Measurements from ENCODE around the gene MTX2.

The MTX2 gene

DNA sequence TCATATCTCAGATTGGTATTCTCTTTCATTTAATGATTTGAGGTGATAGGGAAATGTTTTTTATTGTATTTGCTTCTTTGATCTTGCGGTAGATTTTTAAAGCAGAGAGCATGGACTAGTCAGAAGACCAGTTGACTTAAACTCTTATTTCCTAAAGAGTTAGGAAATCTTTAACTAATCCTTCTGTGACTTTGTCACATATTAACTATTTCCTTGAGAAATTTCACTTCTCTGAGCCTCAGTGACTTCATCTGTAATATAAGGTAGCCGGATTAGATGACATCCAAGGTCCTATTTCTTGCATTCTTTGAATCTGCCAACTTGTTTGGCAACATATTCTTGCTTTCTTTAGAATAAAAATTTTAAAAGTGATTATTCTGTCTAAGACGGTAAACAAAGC lies 55.6 kb downstream of the MTX2 start:
- H3K27me3 ChIP-seq (ENCODE audit: control insufficient read depth in 1 of 2, insufficient read depth in 2 of 2, low read length in 2 of 2): no peaks in the 10 kb centered on the region
- H3K4me3 ChIP-seq (ENCODE audit: low read length in 2 of 2): no peak overlapping the region
- peaks cover 0 to 4% of the 10 kb centered on the region in 2 donors for H3K36me3 ChIP-seq (ENCODE audit: control insufficient read depth in 2 of 2, insufficient read depth in 2 of 2, low read length in 2 of 2)
- no peak overlapping the region for H3K9ac ChIP-seq (ENCODE audit: low read length in 2 of 2)
- H3K27ac ChIP-seq (ENCODE audit: low read length): no peak overlapping the region
- H3K4me1 ChIP-seq (ENCODE audit: control insufficient read depth, insufficient read depth, low read length): no peaks in the 10 kb centered on the region
- no peaks in the 10 kb centered on the region for H3K9me3 ChIP-seq (ENCODE audit: control insufficient read depth in 2 of 2, low read length in 2 of 2)

DNA sequence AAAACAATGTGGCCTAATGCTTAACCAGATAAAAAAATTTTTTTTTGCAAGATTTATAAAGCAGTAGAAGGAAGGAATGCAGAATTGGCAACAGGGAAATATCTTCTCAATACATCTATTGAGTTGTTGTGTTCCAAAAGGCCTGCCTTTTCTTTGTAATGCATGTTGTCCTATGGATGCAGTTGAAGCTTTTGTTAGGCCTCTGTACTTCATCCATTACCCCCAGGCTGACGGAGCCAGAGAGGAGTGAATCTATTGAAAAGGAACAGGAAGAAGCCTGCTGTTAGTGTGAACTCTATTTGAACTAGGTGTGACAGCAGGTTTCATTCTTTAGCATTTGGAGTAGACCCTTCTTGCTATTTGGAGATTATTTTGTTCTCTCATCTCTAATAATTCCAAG lies 56.5 kb downstream of the MTX2 start:
- H3K9ac ChIP-seq (ENCODE audit: low read length in 2 of 2): no peak overlapping the region
- no peaks in the 10 kb centered on the region for H3K27me3 ChIP-seq (ENCODE audit: control insufficient read depth in 1 of 2, insufficient read depth in 2 of 2, low read length in 2 of 2)
- no peaks in the 10 kb centered on the region for H3K9me3 ChIP-seq (ENCODE audit: control insufficient read depth in 2 of 2, low read length in 2 of 2)
- no peaks in the 10 kb centered on the region for H3K4me1 ChIP-seq (ENCODE audit: control insufficient read depth, insufficient read depth, low read length)
- H3K27ac ChIP-seq (ENCODE audit: low read length): no peak overlapping the region
- no peak overlapping the region for H3K4me3 ChIP-seq (ENCODE audit: low read length in 2 of 2)
- H3K36me3 ChIP-seq (ENCODE audit: control insufficient read depth in 2 of 2, insufficient read depth in 2 of 2, low read length in 2 of 2): peaks cover 0 to 7% of the 10 kb centered on the region in 2 donors

DNA sequence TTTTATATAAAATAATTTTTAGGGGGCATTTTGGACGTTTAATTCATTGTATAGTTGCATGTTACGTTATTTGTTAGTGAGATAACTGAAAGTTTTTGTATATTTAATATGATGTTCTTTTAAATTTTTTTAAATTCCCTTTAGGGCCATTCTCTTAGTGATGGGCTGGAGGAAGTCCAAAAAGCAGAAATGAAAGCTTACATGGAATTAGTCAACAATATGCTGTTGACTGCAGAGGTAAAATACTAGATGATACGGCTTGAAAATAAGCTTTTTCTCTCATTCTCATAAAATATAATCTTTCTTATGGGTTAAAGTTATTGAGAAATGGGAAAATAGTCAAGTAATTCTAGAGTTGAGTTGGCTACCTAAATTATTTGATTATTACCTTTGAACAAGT lies 58.9 kb downstream of the MTX2 start:
- Histone ChIP-seq H3K4me1 (ENCODE audit: control insufficient read depth, insufficient read depth, low read length) (no peaks in the 10 kb centered on the region), H3K9ac (ENCODE audit: low read length in 2 of 2) (no peak overlapping the region), H3K27ac (ENCODE audit: low read length) (no peak overlapping the region), H3K27me3 (ENCODE audit: control insufficient read depth in 1 of 2, insufficient read depth in 2 of 2, low read length in 2 of 2) (no peaks in the 10 kb centered on the region), H3K9me3 (ENCODE audit: control insufficient read depth in 2 of 2, low read length in 2 of 2) (no peaks in the 10 kb centered on the region), H3K36me3 (ENCODE audit: control insufficient read depth in 2 of 2, insufficient read depth in 2 of 2, low read length in 2 of 2) (peaks cover 0 to 7% of the 10 kb centered on the region in 2 donors), H3K4me3 (ENCODE audit: low read length in 2 of 2) (no peak overlapping the region)

DNA sequence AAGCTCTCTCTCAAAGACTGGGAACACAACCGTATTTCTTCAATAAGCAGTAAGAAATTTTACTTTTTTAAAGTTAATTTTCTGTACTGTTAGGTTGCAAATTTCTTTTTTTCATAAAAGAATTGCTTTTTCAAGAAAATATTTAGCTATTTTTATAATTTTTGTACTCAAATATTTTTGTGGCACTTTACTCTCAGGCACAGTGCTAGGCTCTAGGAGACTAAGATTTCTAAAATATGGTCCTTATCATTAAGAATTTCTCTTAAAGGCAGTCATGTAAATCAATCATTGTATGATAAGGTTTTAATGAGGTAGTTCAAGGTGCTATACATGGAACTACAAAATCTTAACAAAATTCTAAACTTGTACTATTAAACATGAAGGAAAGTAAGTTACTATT lies 61.4 kb downstream of the MTX2 start:
- no peak overlapping the region for H3K27ac ChIP-seq (ENCODE audit: low read length)
- no peak overlapping the region for H3K9ac ChIP-seq (ENCODE audit: low read length in 2 of 2)
- peaks cover 0 to 7% of the 10 kb centered on the region in 2 donors for H3K36me3 ChIP-seq (ENCODE audit: control insufficient read depth in 2 of 2, insufficient read depth in 2 of 2, low read length in 2 of 2)
- no peaks in the 10 kb centered on the region for H3K27me3 ChIP-seq (ENCODE audit: control insufficient read depth in 1 of 2, insufficient read depth in 2 of 2, low read length in 2 of 2)
- H3K4me3 ChIP-seq (ENCODE audit: low read length in 2 of 2): no peak overlapping the region
- no peaks in the 10 kb centered on the region for H3K4me1 ChIP-seq (ENCODE audit: control insufficient read depth, insufficient read depth, low read length)
- no peaks in the 10 kb centered on the region for H3K9me3 ChIP-seq (ENCODE audit: control insufficient read depth in 2 of 2, low read length in 2 of 2)

DNA sequence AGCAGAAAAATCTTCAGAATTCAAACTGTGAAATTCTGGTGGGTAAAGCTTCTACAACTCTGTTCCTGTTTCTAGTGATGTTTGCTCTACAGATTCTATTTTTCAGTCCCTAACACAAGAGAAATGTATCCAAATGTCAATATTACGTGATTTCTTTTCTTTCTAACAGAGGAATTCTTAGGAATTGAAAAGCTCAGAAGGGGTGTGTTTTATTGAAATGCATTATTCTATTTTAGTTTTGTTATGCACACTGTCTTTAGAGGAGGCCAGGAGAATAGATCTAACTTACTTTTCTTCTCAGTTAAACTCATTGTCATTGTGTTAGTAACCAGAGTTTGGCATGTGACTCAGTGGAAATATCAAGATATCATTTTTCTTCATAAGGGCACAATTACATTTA lies 62.4 kb downstream of the MTX2 start:
- H3K36me3 ChIP-seq (ENCODE audit: control insufficient read depth in 2 of 2, insufficient read depth in 2 of 2, low read length in 2 of 2): peaks cover 0 to 7% of the 10 kb centered on the region in 2 donors
- no peaks in the 10 kb centered on the region for H3K9me3 ChIP-seq (ENCODE audit: control insufficient read depth in 2 of 2, low read length in 2 of 2)
- H3K27me3 ChIP-seq (ENCODE audit: control insufficient read depth in 1 of 2, insufficient read depth in 2 of 2, low read length in 2 of 2): no peaks in the 10 kb centered on the region
- no peaks in the 10 kb centered on the region for H3K4me1 ChIP-seq (ENCODE audit: control insufficient read depth, insufficient read depth, low read length)
- H3K9ac ChIP-seq (ENCODE audit: low read length in 2 of 2): no peak overlapping the region
- no peak overlapping the region for H3K4me3 ChIP-seq (ENCODE audit: low read length in 2 of 2)
- H3K27ac ChIP-seq (ENCODE audit: low read length): no peak overlapping the region

DNA sequence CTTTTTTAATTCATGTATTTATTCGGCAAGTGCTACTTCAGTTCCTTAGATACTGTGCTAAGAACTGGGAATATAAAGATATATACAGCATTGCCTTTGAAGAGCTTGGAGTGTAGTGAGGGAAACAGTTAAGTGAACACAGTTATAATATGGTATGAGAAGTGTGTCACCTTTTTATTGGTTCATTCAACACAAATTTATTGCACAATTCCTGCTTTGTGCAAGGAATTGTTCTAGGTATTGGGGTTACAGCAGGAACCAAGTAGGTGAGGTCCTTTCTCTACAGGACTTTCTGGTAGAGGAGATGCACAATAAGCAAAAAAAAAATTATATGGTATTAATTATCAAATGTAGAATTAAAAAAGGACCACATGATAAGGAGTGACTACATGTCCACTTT lies 65.5 kb downstream of the MTX2 start:
- Histone ChIP-seq H3K36me3 (ENCODE audit: control insufficient read depth in 2 of 2, insufficient read depth in 2 of 2, low read length in 2 of 2) (peaks cover 9 to 10% of the 10 kb centered on the region in 2 donors), H3K27me3 (ENCODE audit: control insufficient read depth in 1 of 2, insufficient read depth in 2 of 2, low read length in 2 of 2) (no peaks in the 10 kb centered on the region), H3K4me3 (ENCODE audit: low read length in 2 of 2) (no peak overlapping the region), H3K27ac (ENCODE audit: low read length) (no peak overlapping the region), H3K4me1 (ENCODE audit: control insufficient read depth, insufficient read depth, low read length) (no peaks in the 10 kb centered on the region), H3K9me3 (ENCODE audit: control insufficient read depth in 2 of 2, low read length in 2 of 2) (no peaks in the 10 kb centered on the region), H3K9ac (ENCODE audit: low read length in 2 of 2) (no peak overlapping the region)

DNA sequence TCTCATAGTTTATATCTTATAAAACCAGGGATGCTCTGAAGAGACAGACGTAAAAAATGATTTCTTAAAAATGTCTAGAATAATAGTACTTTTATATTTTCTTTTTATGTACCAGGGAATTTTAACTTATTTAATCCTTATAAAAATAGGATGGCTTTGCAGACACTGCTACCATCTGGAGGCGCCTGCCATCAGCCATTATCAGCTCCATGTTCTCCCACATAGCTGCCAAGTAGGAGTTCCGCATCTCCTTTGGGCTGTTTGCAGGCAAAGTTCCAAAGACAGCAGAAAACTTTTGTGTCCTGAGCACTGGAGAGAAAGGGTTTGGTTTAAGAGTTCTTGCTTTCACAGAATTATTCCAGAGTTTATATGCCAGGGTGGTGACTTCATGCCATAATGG lies 69.2 kb downstream of the MTX2 start:
- no peaks in the 10 kb centered on the region for H3K27me3 ChIP-seq (ENCODE audit: control insufficient read depth in 1 of 2, insufficient read depth in 2 of 2, low read length in 2 of 2)
- H3K4me1 ChIP-seq (ENCODE audit: control insufficient read depth, insufficient read depth, low read length): no peaks in the 10 kb centered on the region
- no peaks in the 10 kb centered on the region for H3K9me3 ChIP-seq (ENCODE audit: control insufficient read depth in 2 of 2, low read length in 2 of 2)
- H3K4me3 ChIP-seq (ENCODE audit: low read length in 2 of 2): no peak overlapping the region
- H3K36me3 ChIP-seq (ENCODE audit: control insufficient read depth in 2 of 2, insufficient read depth in 2 of 2, low read length in 2 of 2): peaks cover 7 to 9% of the 10 kb centered on the region in 2 donors
- H3K9ac ChIP-seq (ENCODE audit: low read length in 2 of 2): no peak overlapping the region
- no peak overlapping the region for H3K27ac ChIP-seq (ENCODE audit: low read length)

DNA sequence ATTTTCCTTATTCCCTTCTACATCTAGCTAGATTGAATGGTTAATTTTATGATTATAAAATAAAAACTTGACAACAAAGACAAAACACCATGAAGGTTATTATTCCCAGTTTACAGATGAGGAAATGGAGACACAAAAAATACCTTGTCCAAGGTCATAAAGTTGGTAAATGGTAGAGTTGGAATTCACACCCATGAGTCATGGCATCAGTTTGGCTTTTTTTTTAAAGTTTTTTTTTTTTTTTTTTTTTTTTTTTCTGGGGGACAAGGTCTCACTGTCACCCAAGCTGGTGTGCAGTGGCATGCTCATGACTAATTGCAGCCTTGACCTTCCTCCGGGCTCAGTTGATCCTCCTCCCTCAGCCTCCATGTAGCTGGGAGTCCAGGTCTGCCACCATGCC lies 70.0 kb downstream of the MTX2 start:
- Histone ChIP-seq H3K27ac (ENCODE audit: low read length) (no peak overlapping the region), H3K9ac (ENCODE audit: low read length in 2 of 2) (no peak overlapping the region), H3K4me3 (ENCODE audit: low read length in 2 of 2) (no peak overlapping the region), H3K27me3 (ENCODE audit: control insufficient read depth in 1 of 2, insufficient read depth in 2 of 2, low read length in 2 of 2) (no peaks in the 10 kb centered on the region), H3K4me1 (ENCODE audit: control insufficient read depth, insufficient read depth, low read length) (no peaks in the 10 kb centered on the region), H3K36me3 (ENCODE audit: control insufficient read depth in 2 of 2, insufficient read depth in 2 of 2, low read length in 2 of 2) (peaks cover 7 to 9% of the 10 kb centered on the region in 2 donors), H3K9me3 (ENCODE audit: control insufficient read depth in 2 of 2, low read length in 2 of 2) (no peaks in the 10 kb centered on the region)

DNA sequence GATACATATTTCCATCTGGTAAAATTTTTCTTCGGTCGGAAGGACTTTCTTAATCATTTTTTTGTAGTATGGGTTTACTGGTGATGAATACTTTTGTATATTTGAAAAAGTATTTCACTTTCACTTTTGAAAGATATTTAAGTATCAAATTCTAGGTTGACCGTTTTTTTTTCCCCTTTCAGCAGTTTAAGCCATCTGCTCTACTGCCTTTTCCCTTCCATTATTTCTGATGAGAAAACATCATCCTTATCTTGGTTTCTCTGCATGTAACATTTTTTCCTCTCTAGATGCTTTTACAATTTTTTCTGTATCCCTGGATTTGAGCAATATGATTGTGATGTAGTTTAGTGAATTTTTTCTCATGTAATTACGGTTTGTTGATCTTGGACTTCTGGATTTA lies 87.0 kb downstream of the MTX2 start:
- no peak overlapping the region for H3K4me3 ChIP-seq (ENCODE audit: low read length in 2 of 2)
- H3K27me3 ChIP-seq (ENCODE audit: control insufficient read depth in 1 of 2, insufficient read depth in 2 of 2, low read length in 2 of 2): no peaks in the 10 kb centered on the region
- no peaks in the 10 kb centered on the region for H3K9me3 ChIP-seq (ENCODE audit: control insufficient read depth in 2 of 2, low read length in 2 of 2)
- no peak overlapping the region for H3K27ac ChIP-seq (ENCODE audit: low read length)
- H3K36me3 ChIP-seq (ENCODE audit: control insufficient read depth in 2 of 2, insufficient read depth in 2 of 2, low read length in 2 of 2): no peaks in the 10 kb centered on the region
- H3K4me1 ChIP-seq (ENCODE audit: control insufficient read depth, insufficient read depth, low read length): no peaks in the 10 kb centered on the region
- H3K9ac ChIP-seq (ENCODE audit: low read length in 2 of 2): no peak overlapping the region

DNA sequence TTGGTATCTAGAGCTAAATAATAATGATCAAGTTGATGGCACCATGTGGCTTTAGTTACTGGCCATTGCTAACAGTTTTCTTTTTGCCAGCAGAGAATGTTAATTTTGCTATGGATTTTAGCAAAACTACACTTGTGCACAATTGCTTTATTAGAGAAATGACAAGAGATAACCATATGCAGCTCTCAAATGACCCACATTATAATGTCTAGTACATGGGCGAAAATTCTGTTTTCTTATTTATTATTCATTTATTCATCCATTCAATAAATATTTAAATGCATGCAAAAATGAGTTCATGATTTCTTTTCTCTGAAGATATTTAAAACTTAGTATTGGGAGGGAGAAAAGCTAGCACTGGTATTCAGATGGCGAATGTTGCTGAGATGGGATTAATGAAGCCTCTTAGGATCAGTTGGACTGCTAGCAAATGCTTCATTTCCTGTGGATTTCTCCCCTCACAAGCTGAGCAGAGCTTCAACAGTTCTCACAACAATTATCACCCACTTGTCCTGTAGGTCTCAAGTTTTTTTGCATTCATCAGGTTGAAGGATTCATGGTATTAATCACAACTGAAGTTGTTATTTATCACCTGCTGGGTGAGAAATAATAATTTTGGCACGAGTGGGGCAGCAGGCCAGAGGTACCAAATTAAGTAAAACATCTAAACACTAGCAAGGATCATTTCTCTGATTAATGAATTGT lies 95.2 kb downstream of the MTX2 start:
- H3K9ac ChIP-seq (ENCODE audit: low read length in 2 of 2): no peak overlapping the region
- H3K27ac ChIP-seq (ENCODE audit: low read length): no peak overlapping the region
- H3K9me3 ChIP-seq (ENCODE audit: control insufficient read depth in 2 of 2, low read length in 2 of 2): peaks cover 0 to 3% of the 10 kb centered on the region in 2 donors
- H3K27me3 ChIP-seq (ENCODE audit: control insufficient read depth in 1 of 2, insufficient read depth in 2 of 2, low read length in 2 of 2): no peaks in the 10 kb centered on the region
- H3K36me3 ChIP-seq (ENCODE audit: control insufficient read depth in 2 of 2, insufficient read depth in 2 of 2, low read length in 2 of 2): no peaks in the 10 kb centered on the region
- H3K4me3 ChIP-seq (ENCODE audit: low read length in 2 of 2): no peak overlapping the region
- no peaks in the 10 kb centered on the region for H3K4me1 ChIP-seq (ENCODE audit: control insufficient read depth, insufficient read depth, low read length)

DNA sequence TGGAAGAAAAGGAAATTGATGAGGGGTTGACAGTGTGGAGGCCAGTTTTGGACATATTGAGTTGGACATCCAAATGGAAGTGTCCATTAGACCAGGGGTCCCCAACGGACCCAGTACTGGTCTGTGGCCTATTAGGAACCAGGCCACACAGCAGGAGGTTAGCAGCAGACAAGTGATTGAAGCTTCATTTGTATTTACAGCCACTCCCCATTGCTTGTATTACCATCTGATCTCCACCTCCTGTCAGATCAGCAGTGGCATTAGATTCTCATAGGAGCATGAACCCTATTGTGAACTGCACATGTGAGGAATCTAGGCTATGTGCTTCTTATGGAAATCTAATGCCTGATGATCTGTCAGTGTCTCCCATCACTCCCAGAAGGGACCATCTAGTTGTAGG lies 99.1 kb downstream of the MTX2 start:
- Histone ChIP-seq H3K36me3 (ENCODE audit: control insufficient read depth in 2 of 2, insufficient read depth in 2 of 2, low read length in 2 of 2) (no peaks in the 10 kb centered on the region), H3K4me3 (ENCODE audit: low read length in 2 of 2) (no peak overlapping the region), H3K9ac (ENCODE audit: low read length in 2 of 2) (no peak overlapping the region), H3K9me3 (ENCODE audit: control insufficient read depth in 2 of 2, low read length in 2 of 2) (peaks cover 0 to 3% of the 10 kb centered on the region in 2 donors), H3K27ac (ENCODE audit: low read length) (no peak overlapping the region), H3K27me3 (ENCODE audit: control insufficient read depth in 1 of 2, insufficient read depth in 2 of 2, low read length in 2 of 2) (no peaks in the 10 kb centered on the region), H3K4me1 (ENCODE audit: control insufficient read depth, insufficient read depth, low read length) (no peaks in the 10 kb centered on the region)

All from stomach smooth muscle (tissue), 2 donors.